ENCODE results near the gene GIPC3. TPM values are rescaled to one million over a fixed set of nuclear protein-coding genes. Genes with fewer than 3 reads are reported as not detected.

GIPC3 gene, protein sequence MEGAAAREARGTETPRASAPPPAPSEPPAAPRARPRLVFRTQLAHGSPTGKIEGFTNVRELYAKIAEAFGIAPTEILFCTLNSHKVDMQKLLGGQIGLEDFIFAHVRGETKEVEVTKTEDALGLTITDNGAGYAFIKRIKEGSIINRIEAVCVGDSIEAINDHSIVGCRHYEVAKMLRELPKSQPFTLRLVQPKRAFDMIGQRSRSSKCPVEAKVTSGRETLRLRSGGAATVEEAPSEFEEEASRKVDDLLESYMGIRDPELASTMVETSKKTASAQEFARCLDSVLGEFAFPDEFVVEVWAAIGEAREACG
- 0.25 and 0.29 TPM in 2 replicates for total RNA-seq (2014; rRNA removed; shearing (Covaris generic))
- not detected in 2 replicates for polyA plus RNA-seq (2014; cell fraction: nucleus; rRNA removed)

GRCh38 chr19:3585301-3586126, at the start of gene GIPC3:
GIPC3 (plus strand) TSS chr19:3585478; CDS start chr19:3585598, 120 bp downstream.
- no peak for DNase-seq (ENCODE audit: extremely low read depth, low read depth)

DNA sequence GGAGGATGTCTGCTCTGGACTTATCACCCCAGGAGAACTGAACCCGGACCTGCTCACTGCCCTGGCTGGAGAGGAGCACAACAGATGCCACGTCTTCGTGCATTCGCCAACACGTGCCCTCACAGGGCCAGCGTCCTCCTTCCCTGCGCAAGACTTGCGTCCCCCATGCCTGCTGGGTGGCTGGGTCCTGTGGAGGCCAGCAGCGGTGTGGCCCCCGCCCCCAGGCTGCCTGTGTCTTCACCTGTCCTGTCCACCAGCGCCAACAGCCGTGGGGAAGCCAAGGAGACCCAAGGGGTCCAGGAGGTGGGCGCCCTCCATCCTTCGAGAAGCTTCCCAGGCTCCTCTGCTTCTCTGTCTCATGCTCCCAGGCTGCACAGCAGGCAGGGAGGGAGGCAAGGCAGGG, 49.7 kb upstream of the GIPC3 start:
- DNase-seq (ENCODE audit: extremely low read depth, low read depth) = no peak

DNA sequence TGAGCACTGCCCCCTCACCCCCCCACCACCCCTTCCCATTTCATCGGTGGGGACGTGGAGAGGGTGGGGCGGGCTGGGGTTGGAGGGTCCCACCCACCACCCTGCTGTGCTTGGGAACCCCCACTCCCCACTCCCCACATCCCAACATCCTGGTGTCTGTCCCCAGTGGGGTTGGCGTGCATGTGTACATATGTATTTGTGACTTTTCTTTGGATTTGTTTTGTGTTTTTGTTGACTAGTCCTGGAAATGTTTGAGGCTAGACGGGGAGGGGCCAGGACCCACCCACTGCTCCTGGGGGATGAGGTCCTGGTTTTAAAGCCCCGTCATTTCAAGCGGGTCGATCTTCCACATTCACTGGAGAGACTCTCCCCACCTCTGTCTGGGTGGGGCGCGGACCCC, 49.3 kb upstream of the GIPC3 start:
- no peak for DNase-seq (ENCODE audit: extremely low read depth, low read depth)

DNA sequence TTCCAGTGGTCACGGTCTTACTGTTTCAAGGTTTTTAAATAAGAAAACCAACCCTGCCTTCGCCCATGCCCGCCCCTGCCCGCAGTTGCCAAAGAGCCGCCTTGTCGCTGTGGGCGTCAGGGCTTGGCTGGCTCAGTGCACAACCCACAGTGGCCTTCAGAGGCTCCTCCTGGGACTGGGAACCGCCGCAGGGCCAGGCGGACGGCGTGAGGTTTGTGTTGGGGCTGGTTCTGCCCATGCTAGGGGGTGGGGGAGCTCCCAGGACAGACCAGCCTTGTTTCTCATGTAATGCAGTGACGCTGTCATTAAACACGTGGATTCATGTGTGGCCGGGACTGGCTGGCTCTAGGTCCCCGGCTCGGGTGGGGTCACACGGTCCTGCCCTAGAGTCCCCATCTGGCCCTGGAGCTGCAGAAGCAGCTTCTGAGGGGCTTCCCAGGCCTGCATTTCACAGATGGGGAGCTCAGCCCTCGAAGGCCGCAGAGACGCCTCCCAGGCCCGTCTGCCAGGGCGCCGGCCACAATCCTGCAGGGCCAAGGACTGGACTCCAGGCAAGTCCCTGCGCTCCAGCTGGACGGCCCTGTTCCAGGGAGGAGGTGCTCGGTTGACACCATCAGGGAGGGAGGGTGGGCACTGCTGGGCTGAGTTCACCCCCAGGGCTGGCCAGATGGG, 48.7 kb upstream of the GIPC3 start:
- no peak for DNase-seq (ENCODE audit: extremely low read depth, low read depth)

DNA sequence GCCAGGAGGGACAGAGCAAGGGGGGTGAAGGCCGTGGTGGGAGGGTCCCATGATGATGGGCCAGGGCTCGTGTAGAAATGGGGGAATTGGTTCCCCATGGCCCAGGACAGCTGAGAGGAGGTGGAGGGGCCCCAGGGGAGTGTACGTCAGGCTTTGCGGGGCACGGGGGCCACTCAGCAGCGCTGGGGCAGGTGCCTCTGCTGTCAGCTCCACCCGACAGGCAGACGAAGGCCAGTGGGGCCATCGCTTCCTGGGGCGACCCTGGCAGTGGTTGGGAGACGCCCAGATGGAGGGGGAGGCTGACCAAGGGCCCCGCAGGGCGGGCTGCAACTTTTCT, 48.2 kb upstream of the GIPC3 start:
- no peak for DNase-seq (ENCODE audit: extremely low read depth, low read depth)

GRCh38 chr19:3537438-3538240, 47.6 kb upstream of the GIPC3 start:
- no peak for DNase-seq (ENCODE audit: extremely low read depth, low read depth)

- no peak for DNase-seq (ENCODE audit: extremely low read depth, low read depth)
These were observed 46.9 kb upstream of the GIPC3 start for GRCh38 chr19:3538258-3538929.

- no peak for DNase-seq (ENCODE audit: extremely low read depth, low read depth)
These were observed 46.1 kb upstream of the GIPC3 start, which contains the start of gene TEKTIP1 for GRCh38 chr19:3538965-3539755. TEKTIP1 (plus strand) TSS chr19:3539174; CDS start chr19:3539178, 4 bp downstream.

DNA sequence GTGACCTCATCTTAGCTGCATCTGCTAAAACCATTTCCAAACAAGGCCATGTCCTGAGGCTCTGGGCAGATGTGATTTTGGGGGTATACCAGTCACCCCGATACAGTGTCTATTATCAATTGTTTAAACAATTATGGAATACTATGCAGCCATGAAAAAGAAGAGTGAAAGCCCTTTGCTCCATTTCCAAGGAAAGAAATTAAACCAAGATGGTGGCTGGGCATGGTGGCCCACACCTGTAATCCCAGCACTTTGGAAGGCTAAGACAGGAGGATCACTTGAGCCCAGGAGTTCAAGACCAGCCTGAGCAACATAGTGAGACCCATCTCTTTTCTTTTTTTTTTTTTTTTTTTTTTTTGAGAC, 45.5 kb upstream of the GIPC3 start:
- DNase-seq (ENCODE audit: extremely low read depth, low read depth) = no peak

DNA sequence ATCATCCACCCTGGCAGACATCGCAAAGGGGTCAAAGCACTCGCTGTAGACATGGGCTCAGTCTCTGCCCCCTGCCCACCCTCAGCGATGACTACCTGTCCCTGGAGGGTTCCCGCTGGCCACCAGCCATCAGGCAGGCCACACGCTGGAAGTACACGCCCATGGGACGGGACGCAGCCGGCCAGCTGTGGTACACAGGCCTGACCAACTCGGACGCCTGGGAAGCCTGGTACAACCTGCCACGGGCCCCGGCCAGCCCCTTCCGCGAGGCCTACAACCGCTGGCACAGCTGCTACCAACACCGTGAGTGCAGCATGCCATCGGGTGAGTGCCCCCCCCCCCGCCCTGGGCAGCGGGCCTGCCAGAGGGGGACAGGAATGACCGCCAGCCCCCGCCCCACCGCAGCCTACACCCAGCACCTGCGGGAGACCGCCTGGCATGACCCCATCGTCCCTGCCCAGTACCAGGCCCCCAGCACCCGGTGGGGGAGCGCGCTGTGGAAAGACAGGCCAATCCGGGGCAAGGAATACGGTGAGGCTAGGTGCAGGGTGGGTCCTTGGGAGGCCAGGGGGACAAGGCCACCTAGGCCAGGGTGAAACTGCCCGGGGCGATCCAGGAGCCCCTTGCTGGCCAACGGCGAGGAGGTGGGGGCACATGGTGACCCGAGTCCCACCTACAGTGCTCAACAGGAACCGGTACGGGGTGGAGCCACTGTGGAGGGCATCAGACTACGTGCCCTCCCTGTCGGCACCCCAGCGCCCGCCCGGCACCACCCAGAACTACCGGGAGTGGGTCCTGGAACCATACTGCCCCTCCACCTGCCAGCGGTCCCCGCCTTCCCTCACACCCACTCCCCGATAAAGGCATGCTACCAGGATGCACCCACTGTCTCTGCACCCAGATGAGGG, 41.9 kb upstream of the GIPC3 start:
- no peak for DNase-seq (ENCODE audit: extremely low read depth, low read depth)

GRCh38 chr19:3544058-3544376, 41.3 kb upstream of the GIPC3 start:
- no peak for DNase-seq (ENCODE audit: extremely low read depth, low read depth)

GRCh38 chr19:3544742-3545668, 40.3 kb upstream of the GIPC3 start:
- peak; percentile 48 for DNase-seq (ENCODE audit: extremely low read depth, low read depth)

DNA sequence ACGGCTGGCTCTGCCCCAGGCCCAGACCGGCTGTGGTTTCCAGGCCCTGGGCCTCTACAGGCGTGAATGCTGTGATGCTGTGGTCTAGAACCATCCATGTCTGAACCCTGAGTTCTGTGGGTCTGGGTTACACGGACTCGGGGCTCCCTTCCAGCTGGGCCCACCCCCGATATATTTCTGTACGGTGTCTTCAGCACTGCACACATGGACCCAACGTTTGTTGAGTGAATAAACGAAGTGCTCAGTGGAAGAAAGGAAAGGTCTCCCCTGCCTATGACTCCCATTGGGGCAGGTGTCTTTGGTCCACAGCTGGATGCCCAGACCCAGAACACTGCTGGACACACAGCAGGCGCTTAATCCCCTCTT, 39.6 kb upstream of the GIPC3 start:
- no peak for DNase-seq (ENCODE audit: extremely low read depth, low read depth)

- DNase-seq (ENCODE audit: extremely low read depth, low read depth) = no peak
These were observed 39.2 kb upstream of the GIPC3 start for GRCh38 chr19:3546119-3546518.

DNA sequence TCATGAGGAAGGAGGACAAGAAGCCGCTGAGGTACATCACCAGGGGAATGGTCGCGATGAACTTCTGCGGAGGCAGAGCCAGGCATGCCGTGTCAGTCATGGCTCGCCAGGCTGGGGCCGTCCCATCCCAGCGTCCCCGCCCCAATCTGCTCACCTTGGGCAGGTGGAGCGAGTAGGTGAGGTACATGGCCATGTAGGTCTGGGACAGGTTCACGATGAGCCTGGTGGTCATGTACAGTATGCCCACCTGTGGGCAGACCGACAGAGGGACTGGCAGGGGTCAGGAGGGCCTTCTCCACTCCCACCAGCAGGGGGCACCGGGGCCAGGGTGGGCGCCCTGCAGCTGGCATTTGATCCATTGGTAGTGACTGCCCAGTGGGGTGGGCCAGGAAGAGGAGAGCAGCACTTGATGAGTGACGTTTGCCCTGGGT, 38.0 kb upstream of the GIPC3 start:
- DNase-seq (ENCODE audit: extremely low read depth, low read depth) = no peak

GRCh38 chr19:3547767-3548282, 37.5 kb upstream of the GIPC3 start:
- no peak for DNase-seq (ENCODE audit: extremely low read depth, low read depth)

GRCh38 chr19:3548606-3549005, 36.7 kb upstream of the GIPC3 start:
- no peak for DNase-seq (ENCODE audit: extremely low read depth, low read depth)

All from NCI-H460 (cell line).